Activated CD4-positive, alpha-beta T cell treated with anti-CD3 and anti-CD28 coated beads, Interleukin-2, amount 50 U/mL, for 24 hours (primary cell): ENCODE measurements around the gene RAB1B.
"Not testable (repeated sequence)": the region's sequence is repeated elsewhere in the genome, so short reads cannot be mapped to it uniquely, and the experiment has no call there.

ENCODE experiments used
- DNase-seq, 2 donors: peaks; one replicate each; pipeline ENCODE4 v3.0.0-alpha.2; 2020; ENCODE audit warnings: low read depth in 1 of 2, low spot score in 1 of 2

Gene RAB1B

GRCh38 chr11:66294626-66295620 lies 26.5 kb downstream of the RAB1B start:
- no peak for DNase-seq

DNA sequence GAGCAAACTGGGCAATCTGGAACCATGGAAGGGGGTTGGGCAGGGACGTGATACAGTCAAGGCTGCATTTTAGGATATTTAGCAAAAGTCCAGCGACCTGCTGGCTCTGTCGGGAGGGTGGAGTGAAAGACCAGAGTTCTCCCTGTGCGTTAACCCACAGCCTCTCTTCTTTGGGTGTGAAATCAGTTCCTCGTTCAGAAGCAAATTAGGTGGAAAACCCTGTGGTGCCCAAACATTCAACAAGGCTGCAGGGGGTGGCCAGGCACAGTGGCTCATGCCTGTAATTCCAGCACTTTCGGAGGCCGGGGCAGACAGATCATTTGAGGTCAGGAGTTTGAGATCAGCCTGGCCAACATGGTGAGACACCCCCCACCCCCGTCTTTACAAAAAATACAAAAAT lies 29.2 kb downstream of the RAB1B start:
- no peak for DNase-seq

GRCh38 chr11:66299186-66299585 lies 30.7 kb downstream of the RAB1B start:
- no peak for DNase-seq

GRCh38 chr11:66302656-66303055 lies 34.2 kb downstream of the RAB1B start:
- no peak for DNase-seq

DNA sequence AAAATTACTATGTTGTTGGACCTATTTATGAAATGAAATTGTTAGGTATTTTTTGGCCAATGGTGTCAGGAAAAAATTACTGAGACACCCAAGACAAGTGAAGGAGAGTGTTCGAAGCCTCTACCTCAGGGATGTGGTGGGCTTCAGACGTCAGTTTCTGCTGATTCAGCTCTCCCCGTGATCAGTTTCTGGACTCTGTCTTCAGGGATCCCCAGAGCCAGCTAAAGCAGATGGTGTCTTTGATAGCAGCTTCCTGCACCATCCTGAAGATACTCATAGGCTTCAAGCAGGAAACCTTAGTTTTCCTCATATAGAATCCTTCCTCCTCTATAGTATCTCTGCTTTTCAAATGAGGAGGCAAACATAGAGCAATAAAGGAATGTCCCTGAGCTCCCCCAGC lies 41.0 kb downstream of the RAB1B start:
- DNase-seq = no peak

DNA sequence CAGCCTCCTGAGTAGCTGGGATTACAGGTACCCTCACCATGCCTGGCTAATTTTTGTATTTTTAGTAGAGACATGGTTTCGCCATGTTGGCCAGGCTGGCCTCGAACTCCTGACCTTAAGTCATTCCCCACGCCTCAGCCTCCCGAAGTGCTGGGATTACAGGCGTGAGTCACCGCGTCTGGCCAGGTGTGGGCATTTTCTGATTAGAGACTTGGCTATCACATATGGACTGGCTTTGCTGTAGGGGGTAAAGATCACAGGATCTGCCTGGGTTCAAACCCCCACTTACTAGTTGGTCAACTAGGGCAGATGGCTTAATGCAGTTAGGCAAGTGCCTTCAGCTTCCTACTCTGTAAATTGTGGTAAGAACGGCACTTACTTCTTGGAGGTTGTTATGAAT lies 41.9 kb downstream of the RAB1B start:
- no peak for DNase-seq

DNA sequence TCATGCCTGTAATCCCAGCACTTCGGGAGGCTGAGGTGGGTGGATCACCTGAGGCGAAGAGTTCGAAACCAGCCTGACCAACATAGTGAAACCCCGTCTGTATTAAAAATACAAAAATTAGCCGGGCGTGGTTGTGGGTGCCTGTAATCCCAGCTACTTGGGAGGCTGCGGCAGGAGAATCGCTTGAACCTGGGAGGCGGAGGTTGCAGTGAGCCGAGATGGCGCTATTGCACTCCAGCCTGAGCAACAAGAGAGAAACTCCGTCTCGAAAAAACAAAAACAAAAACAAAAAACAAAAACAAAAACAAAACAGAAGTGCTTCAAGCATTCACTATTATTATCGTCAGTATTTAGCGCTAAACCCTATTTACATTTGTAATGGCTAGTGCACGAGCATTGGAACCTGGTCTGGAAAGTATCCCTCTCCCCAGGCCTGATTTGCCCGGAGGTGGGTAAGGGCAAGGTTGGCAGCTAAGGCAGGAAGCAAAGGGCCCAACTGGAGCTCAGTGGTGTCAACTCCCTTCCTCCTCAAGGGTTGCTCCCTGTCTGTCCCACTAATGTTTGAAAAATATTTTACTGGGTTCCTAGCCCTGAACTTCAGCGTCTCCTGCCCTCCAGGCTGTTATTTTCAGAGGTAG lies 42.5 kb downstream of the RAB1B start:
- not testable (repeated sequence) for DNase-seq

DNA sequence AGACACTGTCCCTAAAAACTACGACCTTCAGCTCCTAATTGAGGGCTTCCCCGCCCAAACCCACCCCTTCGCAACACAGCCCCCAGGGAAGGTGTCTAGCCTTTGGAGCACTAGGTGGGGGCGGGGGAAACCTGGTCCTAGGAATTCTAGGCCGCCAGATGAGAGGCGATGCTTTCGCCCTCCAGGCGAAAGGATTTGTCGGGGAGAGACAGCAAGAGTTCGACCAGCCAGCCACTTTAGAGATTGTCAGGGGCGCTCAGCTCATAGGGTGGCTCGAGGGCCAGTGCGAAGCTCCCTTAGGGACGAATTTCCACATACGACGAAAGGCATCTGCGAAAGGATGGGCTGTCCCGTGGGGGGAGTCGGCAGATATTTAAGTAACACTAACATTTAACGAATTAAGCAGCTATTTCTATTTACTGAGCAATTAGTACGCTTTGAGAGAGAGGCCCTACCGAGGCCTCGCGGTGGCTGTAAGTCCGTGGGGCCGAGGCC lies 43.1 kb downstream of the RAB1B start:
- no peak for DNase-seq

DNA sequence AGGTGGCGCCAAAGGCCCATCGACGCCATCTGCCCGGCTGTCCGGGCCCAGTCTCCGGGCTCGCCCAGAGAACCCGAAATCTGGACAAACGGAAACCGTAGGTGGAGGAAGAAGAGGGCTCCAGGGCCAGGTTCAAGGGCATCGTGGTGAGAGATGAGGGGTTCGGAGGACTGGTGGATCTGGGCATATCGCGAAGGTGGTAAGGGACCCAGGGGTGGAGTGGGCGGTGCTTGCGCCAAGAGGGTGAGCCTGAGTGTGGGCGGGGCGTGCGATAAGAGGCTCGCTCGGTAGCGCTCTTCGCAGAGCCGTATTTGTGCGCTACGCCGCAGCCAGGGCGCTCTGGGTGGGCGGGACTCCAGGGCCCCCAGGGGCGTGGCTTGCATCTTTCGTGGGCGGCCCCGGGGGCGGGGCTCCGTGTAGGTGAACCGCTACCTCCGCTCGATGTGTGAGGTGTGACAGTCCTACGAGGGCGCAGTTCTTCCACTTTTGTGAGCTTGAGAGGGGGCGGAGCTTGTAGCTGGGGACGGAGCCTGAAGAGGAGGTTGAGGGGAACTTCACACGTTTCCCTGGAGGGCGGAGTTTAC lies 43.6 kb downstream of the RAB1B start:
- DNase-seq = peak; percentile 81 to 91

DNA sequence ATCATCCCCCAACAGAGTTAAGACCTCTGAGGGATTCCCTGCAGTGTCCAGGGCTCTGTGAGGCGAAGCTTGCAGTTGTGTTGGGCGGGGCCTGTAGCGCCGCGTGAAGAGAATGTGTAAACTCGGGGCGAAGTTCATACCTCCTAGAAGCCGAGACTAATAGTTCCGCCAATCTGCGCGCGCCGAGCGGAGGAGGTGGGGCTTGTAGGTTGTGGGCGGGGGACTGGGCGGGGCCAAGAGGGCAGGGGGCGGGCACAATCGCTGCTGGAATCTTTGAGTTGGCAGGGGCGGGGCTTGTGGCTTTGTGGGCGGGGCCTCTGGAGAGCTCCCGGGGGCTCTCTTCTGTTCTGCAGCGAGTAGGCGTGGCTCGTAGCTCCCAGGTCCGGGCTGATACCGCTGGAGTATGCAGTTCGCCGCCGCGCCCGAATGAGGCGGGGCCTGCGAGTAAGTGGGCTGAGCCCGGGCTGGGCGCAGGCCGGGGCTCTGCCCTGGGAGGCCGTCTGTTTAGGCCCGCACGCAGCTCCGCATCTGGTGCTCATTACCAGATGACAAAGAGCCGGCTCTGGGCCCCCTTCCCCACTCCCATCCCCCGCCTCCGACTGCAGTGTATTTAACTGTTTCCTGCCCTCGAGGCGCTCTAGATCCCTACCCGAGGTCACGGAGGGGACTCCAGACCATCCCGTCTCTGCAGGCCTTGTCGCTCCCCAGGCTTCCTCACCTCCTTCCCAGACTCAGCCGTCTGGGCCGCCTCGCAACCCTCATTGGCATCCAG lies 44.3 kb downstream of the RAB1B start:
- DNase-seq = peak; percentile 96

DNA sequence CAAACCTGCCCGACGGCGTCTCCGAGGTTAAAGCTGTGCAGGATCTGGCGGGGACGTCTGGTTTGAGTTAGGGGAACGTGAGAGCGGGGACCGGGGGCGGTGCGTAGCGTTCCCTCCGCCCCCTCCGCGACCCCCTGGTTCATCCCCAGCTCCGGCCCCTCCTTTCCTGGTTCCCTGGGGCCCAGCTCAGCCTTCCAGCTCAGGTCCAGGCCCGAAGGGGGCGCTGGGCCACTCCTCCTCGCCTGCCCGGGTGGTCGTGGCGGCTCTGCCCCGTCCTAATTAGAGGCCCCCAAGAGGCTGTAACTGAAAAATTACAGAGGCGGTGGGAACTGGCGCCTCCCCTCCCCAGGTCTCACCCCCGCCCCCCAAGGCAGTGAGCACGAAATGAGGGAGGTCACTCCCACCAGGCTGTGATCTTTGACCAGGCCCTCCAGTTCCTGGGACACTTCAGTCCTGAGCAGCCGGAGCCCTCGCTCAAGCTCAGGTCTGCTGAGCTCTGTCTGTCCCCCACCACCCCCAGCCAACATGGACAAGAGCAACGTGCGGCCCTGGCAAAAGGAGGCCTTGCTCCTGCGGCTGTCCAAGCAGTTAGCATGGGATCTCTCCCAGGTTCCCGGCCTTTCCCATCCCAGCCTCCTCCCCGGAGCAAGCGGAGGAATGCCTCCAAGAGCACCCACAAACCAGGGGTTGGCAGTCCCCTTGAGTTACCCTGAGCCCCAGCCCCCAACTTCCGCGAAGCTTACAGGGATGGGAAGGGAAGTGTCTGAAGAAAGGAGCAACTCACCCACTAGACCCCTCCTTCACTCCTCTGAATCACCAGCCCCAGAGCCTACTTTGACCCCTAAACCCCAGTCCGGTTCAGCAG lies 45.1 kb downstream of the RAB1B start:
- no peak for DNase-seq

GRCh38 chr11:66314186-66314501 lies 45.7 kb downstream of the RAB1B start:
- DNase-seq = no peak

GRCh38 chr11:66314561-66315497 lies 46.4 kb downstream of the RAB1B start:
- no peak for DNase-seq

DNA sequence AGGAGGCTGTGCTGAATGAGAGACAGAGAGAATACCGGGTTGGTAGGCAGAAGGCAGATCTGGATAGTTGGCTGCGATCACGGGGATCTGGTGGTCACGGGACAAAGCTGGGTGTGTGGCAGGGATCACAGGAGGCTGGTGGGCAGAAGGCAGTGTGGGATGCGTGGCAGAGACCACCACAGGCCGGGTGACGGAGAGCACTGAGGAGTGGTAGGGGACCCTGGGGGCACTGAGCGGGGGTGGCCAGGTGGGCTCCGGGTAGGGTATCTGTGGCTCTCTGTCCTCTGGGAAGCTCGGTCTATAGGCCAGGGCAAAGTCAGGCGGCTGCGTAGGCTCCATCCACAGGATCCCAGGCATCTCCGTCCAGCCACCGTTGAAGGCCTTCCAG lies 47.1 kb downstream of the RAB1B start:
- DNase-seq = no peak

- no peak for DNase-seq
These were observed 47.7 kb downstream of the RAB1B start for GRCh38 chr11:66315921-66316811.

DNA sequence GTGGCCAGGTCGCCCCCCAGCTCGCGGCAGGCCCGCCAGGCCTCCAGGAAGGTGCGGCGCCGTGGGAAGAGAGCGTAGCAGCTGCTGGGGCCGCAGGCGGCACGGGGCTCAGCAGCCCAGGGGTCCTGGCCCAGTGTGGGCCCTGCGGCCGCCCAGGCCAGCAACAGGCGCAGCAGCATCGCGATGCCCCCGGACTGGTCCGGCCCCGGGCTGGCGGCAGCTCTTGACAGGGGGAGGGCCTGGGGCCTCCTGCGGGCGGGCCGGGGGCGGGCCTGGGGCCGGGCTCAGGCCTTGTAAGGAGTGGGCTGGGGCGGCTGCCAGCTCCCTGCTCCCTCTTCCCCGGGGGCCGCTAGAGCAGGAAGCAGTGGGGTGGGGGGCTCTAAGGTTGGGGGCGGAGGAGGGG lies 48.4 kb downstream of the RAB1B start, which contains the start of gene CD248:
Gene CD248, minus strand, starts transcription at position 196 of the 403 bp plus-strand sequence. Its CDS starts 17 bp downstream, at position 179.
- DNase-seq = no peak

DNA sequence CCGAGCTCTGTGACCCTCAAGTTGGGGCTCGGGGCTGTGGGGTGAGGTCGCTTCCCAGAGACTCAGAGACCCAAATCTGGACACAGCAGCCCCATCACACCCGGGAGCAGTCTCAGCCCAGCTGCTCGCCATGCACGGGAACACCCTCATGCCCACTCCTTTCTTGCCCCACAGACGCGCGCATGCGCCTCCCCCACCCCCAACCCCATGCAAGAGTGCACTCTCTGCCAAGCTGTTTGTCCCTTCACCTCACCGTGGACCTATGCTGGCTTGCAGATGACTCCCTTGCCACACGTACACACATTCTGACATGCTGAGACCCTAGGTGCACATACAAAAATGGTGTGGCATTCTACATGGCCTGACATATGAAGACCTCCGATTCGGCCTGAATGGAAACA lies 48.9 kb downstream of the RAB1B start:
- no peak for DNase-seq
